Inferior parietal cortex (tissue), 1 donor: ENCODE data around the gene MCM3.

ENCODE experiments used
- DNase-seq: peaks from one replicate; pipeline ENCODE4 v3.0.0-alpha.2; 2016; ENCODE audit errors: extremely low spot score

Gene MCM3

DNA sequence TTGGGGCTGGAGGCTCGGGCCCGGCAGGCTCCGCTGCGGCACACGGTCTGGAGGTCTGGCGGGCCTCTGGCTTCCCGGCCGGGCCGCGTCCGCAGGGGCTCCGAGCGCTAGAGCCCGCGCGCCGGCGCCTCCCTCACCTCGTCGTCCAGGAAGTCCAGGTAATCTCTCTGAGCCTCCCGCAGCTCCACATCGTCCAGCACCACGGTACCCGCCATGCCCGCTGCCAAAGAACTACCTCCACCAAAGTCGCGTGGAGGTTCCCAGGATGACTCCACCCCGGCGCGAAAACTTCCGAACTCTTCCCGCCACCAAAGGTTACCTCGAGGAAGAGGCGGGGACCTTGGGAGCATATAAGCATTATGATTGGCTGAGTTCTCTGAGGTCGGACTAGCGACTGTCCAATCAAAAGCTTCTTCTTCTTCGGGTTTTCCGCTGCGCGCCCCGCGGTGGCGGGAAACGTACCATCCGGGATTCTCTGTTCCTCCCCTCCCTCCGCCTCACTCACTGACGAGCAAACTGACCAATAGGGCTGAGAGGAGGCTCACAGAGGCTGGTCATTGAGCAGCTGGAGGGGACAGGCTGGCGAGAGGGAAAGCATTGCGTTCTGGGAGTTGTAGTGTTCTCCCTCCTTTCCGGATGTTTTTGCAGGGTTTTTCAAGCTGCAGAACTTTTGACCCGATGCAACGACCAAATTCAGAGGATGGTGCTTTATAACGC lies at the start of gene MCM3:
Gene MCM3 (minus strand): TSS at position 283 of the 717 bp plus-strand sequence. CDS start 68 bp downstream, at position 215.
- DNase-seq = peak; percentile 100

DNA sequence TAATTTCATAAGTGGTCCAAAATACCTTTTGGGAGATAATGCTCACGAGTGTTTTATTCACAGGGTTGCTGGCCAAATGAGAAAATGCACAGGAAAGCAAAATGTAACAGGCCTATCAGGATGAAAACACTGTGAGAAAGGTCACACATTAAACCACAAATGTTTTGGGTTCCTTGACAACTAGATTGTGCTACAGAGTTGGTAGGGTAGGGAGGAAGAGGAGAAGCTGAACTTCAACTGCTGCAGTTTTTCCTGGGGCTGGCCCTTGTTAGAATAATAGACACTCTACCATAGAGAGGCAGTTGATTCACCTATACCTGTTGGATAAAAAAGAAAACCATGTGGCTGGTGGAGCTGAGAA lies 49.3 kb upstream of the MCM3 start:
- DNase-seq = no peak

DNA sequence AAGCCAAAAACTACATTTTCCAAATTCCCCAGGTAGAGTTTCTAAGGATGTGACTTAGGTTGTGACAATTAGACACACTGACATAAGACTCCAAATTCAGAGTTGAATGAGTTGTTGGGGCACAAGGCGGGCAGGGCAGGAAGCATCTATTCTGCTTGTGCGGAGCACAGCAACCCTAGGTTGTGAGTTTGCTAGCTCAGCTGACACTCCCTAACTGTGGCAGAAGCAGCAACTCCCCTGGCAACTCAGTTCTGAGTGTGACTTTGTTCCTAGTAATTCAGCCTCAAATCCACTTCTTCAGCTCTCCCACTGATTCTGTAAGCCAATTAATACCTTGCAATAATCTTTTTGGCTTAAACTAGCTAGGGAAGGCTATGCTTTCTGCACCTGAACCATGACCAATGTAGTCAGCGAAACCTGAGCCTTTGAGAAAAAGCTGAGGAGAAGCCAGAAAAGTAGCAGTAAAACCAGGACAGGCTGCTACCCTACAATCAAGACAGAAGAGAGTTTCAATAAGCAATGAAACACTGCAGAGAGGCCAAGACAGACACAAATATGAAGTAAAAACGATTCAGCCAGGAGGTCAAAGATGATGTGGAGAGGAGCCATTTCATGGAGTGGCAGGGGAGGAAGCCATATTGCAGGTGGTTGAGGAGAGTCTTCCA lies 47.4 kb upstream of the MCM3 start:
- DNase-seq = no peak

DNA sequence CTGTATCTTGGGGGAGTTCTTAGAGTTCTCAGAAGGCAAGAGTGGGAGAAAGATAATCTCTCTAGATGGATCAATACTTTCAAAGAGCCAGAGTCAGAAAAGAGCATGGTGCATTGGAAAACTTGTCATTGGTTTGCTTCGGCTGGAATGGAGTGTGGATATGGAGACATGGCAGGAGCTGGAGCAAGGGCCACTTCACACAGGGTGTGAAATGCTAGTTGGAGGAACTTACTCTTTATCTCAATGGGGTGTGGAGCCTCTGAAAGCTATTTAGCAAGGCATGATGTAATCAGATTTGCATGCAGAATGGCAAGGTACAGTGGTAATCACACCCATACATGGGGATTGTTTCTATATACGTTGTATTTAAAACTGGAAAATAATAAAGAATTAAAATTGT lies 45.9 kb upstream of the MCM3 start:
- DNase-seq = no peak

DNA sequence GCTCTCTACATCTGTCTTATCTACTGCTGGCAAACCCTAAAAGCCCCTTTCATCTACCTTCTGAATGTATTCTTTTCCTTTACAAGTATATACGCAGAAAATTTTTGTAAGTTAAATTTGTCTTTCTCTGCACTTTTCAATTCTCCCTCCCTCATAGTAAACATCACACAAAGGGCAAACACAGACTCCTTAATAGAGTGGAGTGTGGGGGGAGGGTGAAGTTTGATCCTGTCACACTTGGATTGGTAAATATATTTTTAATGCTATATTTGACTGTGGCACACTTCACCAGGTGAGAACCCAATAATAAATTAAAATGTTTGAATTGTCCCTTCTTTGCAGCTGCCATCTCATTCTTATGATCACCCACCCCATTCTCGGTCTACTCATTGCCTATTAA lies 44.2 kb upstream of the MCM3 start:
- DNase-seq = no peak

DNA sequence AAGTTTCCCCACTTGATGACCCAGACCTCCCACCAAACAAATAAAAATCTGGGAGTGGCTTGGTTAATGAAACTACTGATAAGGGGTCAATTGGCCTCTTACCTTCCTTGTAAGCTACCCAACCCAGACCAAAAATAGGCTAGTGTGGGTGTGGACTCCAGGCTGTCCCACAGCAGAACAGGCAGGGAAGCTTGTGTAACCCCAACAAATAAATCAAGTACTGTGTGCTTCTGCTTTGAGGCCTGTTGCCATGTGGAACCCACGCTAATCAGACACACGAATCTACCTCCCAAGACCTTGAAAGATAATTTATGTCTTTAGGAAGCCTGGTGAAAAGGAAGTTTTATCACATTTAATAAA lies 43.7 kb upstream of the MCM3 start:
- no peak for DNase-seq

DNA sequence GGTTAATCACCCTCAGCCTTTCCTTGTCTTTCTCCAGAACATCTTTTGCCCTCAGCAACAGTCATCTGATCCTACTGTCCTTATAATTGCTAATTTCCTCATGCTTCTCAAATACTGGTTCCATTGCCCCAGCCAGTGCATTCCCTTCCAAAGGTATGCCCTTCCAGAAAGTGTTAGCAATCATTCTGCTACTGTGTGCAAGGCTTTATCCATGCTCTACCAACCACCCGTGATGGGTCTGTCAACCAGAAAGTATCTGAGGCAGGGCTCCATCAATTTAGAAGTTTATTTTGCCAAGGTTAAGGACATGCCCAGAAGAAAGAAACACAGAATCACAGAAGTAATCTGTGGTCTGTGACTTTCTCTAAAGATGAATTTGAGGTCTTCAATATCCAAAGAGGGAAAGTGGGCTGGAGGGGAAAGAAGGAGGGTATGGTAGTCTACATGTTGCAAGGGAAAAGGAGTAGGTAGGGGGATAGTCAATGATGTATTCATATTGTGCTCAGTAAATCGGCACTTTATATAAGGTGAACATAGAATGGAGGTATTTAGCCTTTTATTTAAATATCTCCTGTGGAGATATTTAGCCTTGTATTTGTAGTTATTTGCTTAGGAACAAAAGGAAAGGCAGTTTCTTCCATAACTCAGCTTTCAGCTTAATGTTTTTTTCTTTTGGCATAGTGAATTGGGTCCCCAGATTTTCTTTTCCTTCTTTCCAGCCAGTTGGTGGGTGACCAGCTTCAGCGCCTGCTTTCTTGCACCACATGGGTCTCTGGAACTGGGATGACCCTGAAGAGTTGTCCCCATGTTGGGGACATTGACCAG lies 42.2 kb upstream of the MCM3 start:
- no peak for DNase-seq

DNA sequence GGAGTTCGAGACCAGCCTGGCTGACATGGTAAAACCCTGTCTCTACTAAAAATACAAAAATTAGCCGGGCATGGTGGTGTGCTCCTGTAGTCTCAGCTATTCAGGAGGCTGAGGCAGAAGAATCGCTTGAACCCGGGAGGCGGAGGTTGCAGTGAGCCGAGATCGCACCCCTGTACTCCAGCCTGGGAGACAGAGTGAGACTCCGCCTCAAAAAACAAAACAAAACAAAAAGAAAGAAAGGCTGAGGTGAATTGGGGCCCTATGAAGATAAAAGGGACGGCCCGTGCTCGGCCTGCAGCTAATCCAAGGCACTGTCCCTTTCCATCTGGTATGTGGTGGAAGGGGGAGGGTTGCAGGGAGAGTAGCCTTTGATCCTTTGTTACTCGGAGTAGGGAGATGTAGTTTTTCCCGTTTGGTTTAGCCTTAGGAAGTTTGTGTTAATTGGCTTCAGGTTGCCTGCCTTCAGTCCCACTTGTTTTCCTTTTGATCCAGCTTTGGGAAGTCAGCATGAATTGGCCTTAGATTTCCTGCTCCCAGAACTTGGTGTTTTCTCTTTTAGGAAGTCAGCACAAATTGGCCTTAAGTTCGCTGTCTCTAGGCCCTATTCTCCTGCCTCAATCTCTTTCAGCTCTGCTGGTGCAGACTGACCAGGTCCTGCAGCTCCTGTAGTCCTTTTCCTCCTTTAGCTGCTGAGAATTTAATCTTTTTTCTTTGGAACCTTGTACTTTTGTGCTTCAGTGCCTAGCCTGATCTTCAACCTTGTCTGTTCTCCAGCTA lies 41.3 kb upstream of the MCM3 start:
- no peak for DNase-seq

DNA sequence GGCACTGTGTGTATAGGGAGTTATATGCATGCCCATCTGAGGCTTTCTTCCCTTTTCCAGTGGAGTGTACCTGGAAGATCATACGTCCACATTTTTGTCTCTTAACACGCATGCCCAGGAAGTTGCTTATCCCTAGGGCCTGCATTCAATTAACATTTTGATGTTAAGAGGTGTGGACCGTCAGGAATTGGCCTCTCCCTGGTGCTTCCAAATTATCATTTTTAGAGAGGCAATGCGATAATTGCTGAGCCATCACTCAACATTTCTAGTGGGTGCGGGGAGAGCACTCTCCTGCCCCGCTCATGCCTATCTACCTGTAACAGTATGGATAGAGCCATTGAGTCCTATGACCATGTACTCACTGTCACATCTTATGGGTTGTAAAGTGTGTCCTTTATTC lies 39.6 kb upstream of the MCM3 start:
- no peak for DNase-seq

DNA sequence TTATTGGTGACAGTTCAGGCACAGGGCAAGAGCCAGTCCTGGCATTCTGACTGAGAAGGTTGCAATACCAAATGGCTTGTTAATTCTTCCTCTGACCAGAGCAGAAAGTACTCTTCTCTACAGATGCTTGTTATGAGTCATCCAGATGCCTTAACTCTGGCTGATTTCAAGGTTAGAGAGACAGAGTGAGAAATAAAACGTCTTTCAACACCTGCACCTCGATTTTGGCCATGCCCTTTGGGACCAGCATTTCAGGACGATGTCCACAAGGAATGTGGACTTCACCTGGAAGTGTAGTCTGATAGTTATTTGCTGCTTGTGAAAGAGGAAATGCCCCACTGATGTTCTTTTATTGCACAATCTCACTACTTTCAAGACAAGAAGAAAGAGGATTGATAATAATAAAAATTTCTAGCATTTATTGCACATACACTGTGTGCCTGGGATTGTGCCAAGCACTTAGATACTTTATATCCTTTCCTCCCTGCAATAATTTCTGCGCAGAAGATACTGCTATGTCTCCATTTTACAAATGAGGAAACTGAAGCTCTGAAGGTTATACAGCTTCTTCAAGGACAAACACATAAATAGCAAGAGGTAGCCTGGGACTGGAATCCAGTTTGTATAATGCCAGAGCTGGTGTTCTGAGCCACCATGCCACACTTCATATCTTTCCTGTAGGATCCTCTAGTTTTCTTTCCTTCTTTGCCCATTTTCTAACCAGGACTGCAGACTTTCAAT lies 33.5 kb upstream of the MCM3 start:
- no peak for DNase-seq

DNA sequence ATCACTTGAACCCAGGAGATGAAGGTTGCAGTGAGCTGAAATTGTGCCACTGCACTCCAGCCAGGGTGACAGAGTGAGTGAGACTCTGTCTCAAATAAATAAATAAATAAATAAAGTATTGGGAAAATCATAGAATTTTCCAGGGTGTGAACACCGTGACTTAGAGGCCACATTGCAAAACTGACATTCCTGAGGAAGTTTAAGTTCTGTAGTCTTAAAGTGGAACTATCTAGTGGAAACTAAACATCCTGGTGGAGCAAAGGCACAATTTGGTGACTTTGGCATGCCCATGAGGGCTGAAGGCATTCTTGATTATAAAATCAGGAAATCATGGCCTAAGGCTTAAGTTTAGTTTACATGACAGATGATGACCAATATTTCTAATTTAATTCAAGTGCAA lies 32.7 kb upstream of the MCM3 start:
- DNase-seq = no peak

DNA sequence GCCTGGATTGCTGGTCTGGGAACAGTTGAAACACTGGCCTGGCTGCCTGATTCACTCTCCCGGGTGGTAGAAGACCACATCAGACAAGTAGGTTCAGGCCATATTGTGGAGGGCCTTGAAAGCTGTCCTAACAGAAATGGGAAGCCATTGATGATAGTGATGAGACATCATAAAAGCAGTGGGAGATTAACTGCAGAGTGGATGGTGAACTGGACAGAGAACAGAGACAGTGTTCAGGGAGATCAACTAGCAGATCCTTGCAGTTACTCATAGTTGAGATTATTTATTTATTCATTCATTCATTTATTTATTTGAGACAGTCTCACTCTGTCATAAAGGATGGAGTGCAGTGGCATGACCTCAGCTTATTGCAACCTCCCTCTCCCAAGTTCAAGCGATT lies 30.2 kb upstream of the MCM3 start:
- DNase-seq = no peak

DNA sequence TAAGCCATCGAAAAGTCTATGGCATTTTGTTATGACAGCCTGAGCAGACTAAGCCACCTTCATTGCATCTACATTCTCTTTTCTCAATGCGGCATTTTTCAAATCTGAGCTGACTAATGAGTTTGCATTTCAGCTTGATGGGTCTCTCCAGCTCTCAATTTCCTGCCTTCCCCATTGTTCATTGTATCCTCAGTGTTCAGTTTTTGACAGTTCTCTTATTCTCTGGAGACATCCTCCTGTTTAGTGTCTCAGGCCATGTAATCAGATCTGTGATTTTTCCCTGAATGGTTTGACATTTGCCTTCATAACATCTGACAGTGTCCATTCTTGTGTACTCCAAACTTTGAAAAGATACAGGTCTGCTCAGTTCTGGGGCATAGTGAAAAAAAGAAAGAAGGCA lies 27.9 kb upstream of the MCM3 start:
- DNase-seq = peak; percentile 32

DNA sequence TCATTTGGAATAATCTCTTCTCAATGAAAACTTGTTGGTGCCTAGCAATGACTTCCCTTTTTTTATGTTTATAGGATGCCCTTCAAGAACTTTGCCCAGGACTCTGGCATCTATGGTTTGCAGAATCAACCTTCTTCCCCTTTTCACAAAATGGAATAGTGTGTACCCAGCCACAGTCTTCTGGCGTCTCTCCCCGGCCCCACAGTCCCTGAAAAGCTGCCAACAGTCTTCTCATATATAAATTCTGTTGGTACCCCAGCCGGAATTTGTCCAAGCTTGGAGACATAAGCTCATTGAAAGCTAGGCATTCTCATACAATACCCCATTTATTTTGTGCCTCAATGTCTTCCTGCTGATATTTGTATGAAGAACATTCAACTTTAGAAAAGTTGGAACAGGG lies 26.4 kb upstream of the MCM3 start:
- DNase-seq = peak; percentile 52

DNA sequence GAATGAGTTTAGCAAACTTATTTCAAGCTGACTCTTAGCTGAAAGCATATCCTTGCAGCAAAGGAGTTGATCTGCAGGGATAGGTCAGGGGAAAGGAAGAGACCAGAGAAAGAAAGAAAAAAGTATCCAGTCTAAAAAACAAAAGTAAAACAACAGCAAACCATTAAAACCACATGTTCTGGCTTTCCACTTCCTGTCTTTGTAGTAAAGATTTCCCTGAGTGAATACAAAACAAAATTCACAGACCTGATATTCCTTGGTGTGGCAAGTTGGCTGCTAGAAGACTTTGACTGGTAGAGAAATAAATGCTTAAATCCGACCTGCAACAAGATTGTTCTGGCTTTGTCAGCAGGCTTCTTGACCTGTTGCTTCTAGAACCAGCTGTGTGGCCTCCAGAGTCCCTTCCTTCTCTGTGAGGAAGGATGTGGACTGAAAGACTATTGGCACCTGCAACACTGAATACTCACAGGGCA lies 23.4 kb upstream of the MCM3 start:
- DNase-seq = no peak

DNA sequence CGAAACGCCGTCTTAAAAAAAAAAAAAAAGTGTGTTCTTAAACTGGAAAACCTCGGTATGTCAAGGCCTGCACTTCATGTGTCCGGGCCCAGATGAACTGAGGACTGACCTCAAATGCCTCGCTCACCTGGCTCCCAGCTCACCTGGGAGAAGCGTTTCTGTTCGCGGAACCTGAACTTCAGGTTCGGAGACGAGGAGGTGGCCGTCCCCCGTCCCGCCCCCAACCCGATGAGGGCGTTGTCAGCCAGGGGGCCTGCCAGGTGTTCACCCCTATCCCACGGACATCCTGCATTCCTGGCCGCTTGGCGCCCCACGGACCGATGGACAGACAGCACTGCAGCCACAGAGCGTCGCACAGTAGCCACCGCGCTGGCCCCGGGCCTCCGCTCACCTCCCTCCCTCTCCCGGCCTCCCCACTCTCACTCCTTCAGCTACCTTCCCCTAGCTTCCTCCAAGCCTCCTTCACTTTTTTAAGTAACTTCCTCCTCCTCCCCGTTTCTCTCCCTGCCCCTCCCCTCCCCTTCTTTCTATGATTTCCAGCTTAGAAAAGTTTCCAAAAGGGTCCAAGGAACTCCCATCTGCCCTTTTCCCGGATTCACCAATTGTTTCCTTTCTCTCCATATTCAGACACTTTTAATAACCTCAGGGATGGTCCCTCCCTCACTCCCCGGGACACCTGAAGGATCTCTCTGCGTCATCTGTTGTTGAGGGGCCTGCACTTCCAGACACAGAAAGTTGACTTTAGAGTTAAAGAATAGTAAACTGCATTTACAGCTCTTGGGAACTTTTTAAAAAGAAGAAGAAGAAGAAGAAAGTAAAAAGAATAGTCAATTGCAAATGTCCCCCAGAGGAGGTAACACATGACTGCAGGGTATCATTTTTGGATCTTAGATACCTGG lies 22.7 kb upstream of the MCM3 start:
- DNase-seq = no peak

DNA sequence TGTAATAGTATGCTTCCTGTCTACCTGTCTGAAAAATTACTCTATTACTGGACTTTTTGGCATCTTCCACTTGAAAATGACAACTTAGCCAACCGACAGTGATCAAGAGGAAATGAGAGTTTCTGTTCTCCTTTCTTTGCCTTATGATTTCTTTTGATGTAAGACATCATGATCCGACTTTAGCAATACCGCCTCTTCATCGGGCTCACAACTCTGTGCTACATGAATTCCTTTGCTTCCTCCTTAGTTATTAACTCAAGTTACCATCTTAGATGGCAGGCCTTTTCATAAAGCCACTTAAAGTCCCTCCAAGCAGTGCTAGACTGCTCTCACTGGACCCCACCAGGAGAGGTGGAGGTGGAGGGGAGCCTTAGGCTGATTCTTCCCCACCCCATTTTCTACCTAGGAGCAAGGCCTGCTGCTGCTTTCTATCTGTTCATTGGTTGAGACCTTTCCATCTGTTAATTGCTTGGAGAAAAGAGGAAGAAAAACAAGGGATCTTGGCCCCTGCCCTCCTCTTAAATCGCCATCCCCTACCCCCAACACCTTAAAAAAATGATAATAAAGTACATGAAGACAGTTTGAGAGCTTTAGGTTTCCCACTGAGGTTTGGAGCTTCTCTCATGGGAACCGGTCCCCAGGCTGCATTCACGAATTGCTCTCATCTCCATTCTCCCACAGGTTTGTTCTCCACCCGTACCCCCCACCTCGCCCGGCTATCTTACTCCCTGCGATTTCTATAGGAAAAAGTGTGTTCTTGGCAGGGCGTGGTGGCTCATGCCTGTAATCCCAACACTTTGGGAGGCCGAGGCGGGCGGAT lies 21.6 kb upstream of the MCM3 start:
- DNase-seq = peak; percentile 17

DNA sequence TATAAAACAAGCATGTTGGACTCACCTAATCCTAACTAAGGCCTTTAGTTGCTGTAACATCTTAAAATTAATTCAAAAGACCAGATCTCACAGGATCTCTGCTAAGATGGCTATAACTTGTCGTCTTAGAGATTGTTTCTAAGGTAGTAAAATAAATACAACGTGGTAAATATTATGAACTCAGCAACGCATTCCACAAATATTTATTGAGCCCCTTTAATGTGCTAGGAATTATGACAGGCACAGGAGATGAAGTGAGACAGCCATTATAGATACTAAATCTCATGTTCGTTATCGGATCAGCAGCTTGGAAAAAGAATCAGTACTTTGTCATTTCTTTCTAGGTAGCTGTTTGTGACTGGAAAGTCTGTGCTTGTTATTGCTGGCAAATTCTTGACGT lies 20.9 kb upstream of the MCM3 start:
- peak; percentile 9 for DNase-seq

DNA sequence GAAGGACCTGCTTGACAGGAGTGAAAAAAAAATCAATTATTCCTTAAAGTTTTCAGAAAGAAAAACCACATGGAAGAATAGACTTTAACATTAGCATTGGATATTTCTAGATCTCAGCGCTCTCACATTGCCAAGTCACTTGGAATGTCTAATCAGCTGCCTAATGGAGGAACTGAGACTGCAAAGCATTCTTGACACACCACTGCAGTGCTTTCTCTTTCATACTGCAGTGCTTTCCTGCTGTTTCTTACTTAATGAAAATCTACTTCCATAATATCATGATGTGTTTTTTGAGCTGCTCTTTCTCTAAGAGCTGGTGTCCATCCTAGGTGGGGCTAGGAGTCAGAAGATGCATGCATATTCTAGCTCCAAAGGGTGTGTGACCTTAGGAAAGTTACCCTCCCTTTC lies 20.4 kb upstream of the MCM3 start:
- DNase-seq = peak; percentile 34
